Fibroblast of gingiva (primary cell): ENCODE results near the gene RING1.

Source experiments
- DNase-seq: peaks from one replicate; pipeline ENCODE4 v3.0.0-alpha.2; 2011; ENCODE audit warnings: low read depth

RING1 gene

DNA sequence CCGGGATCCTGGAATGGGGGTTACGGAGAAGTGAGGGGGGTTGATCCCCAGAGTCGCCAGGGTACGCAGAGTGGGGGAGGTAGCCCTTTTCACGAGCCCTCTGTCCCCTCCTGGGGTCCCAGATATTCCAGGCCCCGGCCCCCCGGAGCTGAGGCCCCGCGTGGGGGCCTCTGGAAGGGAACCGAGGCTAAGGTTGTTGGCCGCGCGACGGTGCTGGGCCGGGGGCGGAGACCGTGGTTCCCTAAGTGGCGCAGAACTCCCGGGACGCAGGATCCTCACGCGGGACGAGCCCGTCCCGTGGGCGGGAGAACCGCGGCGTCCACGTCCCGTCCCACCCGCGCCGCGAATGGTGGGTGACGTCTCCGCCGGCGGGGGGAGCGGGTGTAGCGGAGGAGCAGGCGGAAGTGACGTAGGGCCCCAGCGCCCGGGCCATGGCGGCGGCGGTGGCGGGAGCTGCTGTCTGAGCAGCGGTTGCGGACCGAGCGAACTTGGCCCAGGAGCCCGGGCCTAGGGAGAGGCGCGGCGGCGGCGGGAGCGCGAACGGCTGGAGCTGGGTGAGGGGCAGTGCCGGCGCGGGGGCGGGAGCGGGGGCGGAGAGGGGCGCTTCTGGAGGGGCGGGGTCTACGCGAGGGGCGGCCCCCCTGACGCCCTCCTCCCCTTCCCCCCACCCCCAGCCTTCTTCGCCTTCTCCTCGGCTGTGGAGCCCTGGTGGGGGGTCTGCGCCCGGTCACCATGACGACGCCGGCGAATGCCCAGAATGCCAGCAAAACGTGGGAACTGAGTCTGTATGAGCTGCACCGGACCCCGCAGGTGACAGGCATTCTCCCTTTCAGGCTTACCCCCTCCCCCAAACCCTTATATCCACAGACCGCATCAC is at the start of gene RING1:
Gene RING1 (plus strand): TSS at position 410 of the 877 bp plus-strand sequence. CDS start 323 bp downstream, at position 733.
- DNase-seq = peak; percentile 82

DNA sequence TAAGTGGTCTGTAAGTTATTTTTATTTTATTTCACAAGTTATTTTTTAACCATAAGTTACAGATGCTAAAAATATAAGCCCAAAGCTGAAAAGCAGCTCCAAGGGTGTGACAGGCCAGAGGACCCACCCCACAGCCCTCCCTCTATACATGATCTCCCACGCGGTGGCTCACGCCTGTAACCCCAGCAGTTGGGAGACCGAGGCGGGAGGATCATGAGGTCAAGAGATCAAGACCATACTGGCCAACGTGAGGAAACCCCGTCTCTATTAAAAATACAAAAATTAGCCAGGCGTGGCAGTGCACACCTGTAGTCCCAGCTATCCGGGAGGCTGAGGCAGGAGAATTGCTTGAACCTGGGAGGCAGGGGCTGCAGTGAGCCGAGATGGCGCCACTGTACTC is 48.2 kb upstream of the RING1 start:
- DNase-seq = no peak

GRCh38 chr6:33160728-33161344 is 47.5 kb upstream of the RING1 start:
- DNase-seq = peak; percentile 92

DNA sequence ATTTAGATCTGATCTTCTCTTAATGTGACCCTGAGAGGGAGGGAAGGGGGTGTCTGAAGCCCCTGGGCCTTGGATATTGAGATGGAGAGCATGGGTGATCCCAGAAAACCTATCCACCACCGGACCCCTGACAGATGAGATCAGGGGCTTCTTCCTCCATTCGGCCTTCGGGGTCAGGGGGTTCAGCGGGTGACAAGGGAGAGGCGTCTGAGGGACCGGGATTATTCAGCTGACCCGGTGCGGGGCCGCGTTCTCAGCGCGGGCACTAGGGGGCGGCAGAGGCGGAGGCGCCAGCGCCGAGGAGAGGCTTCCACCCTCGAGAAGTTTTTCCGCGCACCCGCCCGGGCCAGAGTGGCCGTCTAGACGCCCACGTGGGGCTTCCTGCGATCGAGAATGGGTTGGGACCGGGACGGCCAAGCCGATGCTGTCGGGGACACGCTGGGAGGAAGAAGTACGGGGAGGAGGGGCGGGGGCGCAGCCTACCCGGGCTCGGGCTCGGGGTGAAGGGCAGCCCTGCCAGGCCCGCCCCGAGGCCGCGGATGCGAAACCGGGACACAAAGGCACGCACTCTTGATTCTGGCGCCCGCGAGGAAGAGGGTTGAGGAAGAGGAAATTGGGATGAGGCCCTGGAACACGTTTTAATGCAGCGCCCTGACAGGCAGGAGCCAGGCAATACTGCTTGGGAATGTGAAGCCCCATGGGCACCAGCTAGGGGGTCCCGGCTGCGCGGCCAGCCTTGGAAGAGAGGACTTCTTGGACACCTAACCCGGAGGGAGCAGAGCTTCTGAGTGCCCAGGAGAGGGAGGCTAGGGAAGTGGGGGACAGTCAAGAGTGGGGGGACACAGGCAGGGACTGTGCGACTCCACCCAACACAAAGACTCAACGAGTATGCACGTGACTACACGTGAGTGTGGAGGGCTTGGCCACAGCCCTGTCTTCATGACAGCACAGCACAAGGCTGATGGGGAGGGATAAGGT is 46.7 kb upstream of the RING1 start:
- DNase-seq = peak; percentile 48

DNA sequence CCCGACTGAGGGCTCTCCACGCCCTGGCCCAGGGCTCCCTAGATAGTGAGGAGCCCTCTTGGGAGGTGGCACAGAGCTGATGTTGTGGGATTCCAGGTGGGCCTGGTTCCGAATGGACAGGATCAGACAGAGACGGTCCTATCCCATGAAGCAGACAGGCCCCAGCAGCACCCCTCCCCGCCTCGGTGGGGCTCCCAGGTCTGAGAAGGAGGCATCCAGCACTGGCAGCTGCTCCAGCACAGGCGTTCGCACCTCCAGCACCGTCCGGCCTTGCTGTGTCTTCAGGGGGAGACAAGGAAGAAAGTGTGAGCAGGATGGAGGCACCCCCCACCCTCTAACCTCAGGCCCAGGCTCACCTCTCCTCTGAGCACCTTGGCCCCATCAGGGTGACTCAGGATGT is 44.8 kb upstream of the RING1 start:
- no peak for DNase-seq

DNA sequence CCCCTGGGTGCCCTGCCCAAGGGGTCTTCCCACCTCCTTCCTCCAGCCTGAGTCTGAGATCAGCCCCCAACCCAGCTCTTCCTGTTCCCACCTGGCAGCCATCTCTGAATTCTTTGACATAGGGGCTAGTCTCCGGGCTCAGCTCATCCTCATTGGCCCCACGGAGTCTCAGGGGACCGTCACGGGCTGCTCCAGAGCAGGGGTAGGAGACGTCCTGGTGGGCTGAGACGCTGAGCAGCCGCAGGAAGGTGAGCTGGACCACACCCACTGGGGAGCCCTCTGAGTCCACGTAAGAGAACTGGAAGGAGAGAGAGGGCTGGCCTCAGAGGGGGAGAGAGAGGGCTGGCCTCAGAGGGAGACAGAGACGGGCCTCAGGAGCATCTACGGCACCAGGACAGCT is 44.1 kb upstream of the RING1 start:
- DNase-seq = no peak

- no peak for DNase-seq
Measured at GRCh38 chr6:33164665-33165373, 43.5 kb upstream of the RING1 start.

DNA sequence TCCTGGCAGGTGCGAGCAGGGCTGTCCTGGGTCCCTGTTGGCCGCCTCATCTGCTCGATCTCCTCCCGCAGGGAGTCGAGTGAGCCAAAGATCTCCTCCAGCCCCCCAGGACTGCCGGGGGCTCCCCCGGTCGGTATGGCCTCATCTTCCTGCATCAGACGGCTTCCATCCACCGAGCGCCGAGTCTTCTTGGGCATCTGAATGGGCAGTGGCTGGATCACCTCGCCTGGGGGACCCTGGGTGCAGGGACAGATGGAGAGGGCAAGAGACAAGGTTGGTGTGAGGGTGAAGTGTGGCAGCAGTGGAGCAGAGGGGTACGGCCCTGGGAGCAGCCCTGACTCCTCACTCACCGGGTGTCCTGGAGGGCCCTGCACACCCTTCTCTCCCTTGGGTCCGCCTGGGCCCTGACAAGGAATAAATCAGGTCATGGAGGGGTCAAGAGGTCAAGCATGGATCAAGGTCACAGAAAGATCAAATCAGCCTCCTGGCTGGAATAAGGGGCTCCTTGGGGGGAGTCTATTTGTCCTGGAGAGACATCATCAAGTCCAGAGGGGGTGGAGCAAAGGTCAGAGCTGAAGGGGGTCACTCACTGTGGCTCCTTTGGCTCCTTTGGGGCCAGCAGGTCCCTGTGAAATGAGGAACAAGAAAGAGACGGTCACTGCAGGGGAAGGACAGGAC is 42.6 kb upstream of the RING1 start:
- no peak for DNase-seq

DNA sequence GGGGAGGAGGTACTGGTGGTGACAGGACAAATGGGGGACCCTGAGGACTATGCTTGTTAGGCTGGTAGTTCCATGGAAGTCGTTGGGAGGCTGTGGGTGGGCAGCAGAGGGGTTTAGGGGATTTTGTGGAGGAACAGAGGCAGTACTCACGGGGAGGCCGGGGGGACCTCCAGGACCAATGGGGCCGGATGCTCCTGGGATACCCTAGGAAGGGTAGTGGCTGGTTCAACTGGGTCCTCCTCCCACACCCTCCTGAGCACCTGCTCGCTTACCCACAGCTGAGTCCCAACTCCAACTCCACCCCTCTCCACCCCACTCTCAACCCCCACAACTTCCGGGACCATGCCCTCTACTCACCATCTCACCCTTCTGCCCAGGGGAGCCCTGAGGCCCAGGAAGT is 41.9 kb upstream of the RING1 start:
- DNase-seq = no peak

- DNase-seq = no peak
Measured at GRCh38 chr6:33166811-33167210, 41.5 kb upstream of the RING1 start.

DNA sequence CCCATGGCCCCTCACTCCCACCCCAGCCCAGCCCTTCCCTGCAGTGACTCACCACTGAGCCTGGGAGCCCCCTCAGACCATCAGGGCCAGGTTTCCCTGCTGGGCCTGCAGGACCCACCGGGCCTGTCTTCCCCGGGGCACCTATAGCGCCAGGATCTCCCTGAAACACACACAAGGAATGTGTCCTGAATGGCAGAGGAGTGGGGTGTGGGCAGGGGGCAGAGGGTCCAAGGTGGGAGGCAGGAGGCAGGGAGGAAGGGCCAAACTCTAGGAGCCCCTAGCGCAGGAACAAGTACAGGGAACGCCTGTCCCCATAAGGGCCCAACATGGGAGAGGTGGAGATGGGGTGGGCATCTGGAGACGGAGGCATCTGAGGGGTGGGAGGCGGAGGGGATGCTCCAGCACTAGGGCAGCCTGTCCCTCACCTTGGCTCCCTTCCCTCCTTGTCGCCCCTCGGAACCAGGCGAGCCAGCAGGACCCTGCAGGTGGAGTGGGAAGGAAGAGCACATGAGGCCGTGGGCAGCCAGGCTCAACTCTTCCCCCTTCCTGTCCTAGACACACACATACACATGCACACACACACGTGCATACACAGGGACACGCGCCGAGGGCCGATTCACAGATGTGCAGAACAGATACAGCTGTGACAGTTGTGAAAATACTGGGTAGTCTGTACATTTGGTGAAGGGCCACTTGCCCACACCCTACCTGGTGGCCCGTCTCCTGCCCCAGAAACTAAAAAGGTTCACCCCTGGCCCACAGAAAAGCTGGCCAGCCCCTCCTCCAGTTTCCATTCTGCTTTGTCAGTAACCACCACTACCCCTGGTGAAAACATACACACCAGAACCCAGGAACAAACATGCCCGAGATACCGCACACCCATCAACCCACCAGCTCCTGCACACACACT is 40.7 kb upstream of the RING1 start:
- DNase-seq = no peak

DNA sequence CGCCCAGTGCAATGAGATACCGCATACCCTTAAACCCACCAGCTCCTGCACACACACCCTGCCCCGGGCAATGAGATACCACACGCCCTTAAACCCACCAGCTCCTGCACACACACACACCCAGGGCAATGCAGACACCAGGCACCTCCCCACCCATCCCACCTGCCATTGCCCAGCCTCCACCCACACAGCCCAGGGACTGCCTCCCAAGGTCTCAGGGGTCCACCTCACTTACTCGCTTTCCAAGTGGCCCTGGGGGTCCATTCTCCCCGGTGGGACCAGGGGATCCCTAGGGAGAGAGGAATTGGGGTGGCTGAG is 40.1 kb upstream of the RING1 start:
- DNase-seq = no peak

GRCh38 chr6:33168639-33169038 is 39.7 kb upstream of the RING1 start:
- DNase-seq = no peak

DNA sequence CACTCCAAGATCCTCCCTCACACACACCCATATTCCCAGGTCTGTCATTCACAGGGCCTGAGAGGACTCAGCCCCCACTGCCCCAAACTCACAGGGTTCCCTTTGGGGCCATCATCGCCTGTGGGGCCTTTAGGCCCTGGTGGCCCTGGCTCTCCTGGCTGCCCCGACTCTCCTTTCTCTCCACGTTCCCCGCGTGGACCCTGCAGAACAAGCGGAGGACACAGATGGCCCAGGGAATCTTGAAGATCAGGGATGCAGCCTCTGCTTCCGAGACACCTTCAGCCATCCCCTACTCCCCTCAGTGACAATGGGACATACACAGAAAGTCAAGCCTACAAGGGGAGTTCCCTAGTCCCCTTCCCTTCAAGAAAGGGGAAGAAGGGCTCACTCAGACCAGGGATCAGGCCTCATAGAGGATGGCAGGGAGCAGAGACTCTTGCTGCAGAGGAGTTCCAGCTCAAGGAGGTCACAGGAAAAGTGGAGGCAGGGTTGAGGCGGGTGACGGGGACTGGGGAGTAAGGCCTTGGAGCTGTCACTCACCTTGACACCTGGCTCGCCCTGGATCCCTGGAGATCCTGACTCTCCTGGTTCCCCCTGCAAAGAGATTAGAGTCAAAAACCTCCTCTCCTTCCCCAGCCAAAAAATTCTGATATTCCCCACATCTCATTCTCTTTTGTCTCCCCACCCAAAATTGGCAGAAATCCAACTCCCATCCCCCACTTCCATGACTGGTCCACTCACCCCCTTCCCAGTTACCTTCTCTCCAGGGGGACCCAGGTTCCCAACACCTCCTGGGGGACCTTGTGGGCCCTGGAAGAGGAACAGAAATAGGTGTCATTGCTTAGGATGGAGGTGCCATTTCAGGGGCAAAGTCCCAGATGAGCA is 38.8 kb upstream of the RING1 start:
- DNase-seq = no peak

GRCh38 chr6:33170176-33171015 is 37.9 kb upstream of the RING1 start:
- no peak for DNase-seq

- DNase-seq = no peak
Measured at GRCh38 chr6:33171016-33171879, 37.1 kb upstream of the RING1 start.
